ENCODE measurements around the gene NR3C2.
"Not testable (repeated sequence)": the region's sequence is repeated elsewhere in the genome, so short reads cannot be mapped to it uniquely, and the experiment has no call there.

NR3C2 gene

DNA sequence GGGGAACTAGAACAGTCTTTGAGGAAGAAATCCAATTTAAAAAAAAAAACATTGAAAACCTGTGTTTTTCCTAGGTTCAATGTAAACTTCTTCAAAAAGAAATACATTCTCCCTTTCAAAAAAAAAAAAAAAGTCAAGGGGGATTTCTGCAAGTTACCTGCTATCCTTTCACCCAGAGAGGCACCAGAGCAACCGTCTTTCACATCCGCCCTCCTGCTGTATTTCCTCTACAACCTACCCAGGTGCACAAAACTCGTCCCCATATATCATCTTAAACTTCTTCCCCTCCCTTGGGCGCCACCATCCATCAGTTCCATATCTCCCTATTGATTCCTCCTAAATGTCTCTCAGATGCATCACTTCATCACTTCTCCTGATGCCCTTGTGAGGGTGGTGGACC, 74.5 kb downstream of the NR3C2 start:
- no peak for DNase-seq

DNA sequence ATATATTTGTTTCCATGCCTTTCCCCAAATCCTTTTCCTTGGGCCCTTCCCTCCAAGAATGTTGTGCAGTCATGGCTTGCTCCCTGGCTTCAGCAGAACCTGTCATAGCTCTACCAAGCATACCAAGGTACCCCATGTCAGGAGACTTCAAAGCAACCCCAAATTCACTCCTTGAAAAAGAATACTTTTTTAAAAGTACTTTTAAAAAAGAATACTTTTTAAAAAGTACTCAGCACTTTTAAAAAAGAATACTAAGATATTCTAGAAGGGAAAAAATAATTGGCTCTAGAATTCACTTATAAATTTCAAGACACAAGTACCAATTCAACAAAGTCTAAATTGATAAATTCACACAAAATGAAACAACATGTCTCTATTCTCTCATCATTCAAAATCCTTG, 76.0 kb downstream of the NR3C2 start:
- no peak for DNase-seq

DNA sequence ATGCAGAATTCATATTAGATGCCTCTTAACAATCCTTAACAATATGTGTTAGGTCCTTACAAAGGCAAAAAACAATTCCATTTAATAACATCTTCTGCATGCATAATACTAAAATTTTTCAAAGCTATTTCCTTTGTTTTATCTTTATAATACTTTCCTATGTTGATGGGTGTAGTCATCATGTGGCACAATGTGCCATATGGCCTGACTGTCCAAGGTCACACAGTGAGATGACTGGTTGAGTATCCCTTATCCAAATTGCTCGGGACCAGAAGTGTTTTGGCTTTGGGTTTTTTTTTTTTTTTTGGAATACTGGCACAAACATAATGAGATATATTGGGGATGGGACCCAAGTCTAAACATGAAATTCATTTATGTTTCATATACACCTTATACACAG, 77.7 kb downstream of the NR3C2 start:
- DNase-seq = no peak

DNA sequence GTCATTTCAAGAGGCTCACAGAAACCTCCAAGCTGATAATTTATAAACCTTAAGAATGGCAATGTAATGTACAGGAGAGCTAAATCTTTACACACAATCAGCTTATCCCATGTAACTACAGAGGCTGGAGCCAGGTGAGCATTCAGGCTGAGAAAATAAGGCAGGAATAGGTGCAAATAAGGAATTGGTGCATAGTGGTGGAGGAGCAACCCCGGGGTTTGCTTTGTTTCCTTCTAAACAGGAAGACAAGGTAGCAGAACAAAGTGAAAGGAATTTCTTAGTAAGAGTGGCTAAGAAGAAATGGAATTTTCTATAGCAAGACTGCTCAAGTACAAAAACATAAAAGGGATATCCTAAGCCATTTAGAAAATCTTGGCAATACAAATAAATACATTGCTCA, 82.4 kb downstream of the NR3C2 start:
- DNase-seq = no peak

DNA sequence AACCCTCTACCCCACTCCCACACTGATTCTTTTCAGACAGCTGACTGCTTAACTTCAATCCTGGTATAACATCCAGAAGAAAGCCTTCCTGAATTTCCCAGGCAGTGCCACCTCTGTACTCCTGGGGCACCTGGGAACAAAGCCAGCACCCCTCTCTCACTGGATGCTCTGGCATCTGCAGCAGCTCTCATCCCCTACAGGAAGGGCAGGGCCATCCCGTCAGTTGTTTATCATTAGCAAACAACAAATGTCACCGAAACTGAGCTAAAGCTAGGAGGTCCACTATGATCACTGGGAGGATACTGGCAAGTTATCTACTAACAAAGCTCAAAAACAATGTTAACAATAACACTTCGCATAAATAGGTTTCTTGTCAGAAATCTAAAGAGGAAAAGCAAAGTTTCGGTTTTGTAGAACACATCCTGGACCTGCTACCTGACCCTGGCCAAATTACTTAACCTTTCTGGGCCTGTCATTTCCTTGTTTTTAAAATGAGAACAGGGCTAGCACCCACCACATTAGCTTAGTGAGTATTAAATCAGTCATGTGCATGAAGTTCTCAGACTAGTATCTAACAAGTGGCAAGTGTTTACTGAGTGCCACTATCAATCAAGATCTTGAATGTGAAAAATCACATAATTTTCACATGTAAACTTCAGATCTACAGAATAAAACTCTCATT, 86.6 kb downstream of the NR3C2 start:
- DNase-seq = no peak

DNA sequence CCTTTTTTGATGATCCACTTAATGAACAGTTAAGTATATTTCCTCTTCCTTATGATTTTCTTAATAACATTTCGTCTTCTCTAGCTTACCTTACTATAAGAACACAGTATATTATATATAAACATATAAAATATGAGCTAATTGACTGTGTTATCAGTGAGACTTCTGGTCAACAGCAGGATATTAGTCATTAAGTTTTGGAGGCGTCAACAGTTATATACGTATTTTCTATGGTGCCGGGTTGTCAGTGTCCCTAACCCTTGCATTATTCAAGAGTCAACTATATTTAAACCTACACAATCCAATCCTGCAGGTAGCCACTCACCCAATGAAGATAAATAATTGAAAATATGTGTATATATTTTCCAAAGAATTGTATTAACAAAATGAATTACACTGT, 88.0 kb downstream of the NR3C2 start:
- no peak for DNase-seq

DNA sequence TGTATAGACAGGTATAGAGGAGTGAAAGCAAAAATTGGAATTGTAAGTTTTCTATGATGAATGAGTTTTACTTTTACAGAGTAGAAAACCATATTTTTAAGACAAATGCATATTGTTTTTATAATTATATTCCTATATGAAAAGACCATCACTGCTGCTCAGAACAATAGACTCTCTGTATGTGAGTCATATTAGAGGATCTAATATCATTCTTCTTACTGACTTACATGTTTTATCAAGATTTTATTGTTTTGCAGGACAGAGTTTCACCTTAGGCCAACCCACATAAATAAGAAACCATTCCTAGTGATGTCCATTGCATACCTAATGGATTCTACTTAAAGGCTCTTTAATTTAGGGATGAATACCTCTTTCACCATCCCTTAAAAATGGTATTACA, 88.6 kb downstream of the NR3C2 start:
- no peak for DNase-seq

DNA sequence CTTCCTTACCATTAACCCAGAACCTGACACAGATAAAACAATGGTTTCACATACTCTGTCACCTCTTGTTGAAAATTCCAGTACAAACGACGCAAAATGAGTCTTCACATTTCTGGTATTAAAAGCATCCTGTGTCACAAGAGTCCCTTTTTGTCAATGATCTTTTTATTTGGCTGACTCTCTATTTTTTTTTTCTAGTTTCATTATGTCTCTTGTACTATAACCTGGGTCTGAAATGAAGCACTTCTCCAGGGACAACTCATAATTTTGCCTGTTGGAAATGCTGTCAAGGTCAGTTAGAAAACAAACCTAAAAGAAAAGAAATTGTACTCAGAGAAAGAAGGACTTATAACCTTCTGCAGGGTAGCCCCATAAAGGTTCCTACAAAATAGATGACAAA, 93.1 kb downstream of the NR3C2 start:
- no peak for DNase-seq

DNA sequence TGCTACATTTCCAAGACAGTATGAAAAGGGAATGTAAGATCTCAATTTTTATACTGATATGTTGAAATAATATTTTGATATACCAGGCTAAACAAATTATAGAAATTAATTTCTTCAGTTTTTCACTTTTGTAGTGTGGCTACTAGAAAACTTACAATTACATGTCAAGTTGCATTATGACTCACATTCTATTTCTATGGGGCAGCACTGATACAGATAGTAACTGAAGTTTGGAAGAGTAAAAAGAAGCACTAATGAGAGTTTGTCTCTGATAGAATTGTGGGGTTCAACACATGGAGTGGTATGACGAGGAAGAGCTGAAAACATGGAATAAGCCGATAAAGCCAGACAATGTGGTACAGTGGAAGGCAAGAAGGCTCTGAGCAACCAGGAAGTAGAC, 95.6 kb downstream of the NR3C2 start:
- DNase-seq = no peak

DNA sequence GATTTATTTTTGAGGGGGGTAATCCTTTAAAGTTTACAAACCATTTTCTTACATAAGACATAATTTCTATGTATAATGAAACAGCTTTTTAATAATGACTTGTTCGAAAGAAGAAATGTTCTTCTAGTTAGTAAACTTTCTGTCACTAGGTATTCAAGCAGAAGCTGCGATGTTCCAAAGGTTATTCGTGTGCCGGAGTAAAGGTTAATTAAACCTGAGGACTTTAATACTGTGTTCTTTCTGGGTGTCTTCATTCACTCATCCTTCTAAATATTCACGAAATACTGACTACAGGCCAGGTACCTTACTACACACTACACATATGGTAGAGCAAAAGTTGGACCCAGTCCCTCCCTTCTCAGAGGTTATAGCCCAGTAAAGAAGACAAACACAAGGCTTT, 96.7 kb downstream of the NR3C2 start:
- DNase-seq = no peak

DNA sequence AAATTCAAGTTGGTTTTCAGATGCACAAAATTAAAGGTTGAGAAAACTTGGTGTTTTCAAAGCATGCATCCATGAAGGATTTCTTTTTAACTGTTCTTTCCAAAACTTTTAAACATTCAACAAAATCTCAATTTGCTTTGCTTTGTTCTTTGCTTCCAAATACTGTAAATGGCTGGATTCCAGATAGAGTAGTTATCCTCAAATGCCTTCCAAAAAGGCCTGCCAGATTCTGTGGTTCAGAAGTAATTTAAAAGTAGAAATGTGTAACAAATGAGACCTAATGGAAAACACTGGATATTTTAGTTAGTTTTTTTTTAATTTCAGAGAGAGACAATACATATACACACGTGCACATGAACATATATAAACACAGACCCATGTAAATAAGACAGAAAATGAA, 97.3 kb downstream of the NR3C2 start:
- DNase-seq = no peak

DNA sequence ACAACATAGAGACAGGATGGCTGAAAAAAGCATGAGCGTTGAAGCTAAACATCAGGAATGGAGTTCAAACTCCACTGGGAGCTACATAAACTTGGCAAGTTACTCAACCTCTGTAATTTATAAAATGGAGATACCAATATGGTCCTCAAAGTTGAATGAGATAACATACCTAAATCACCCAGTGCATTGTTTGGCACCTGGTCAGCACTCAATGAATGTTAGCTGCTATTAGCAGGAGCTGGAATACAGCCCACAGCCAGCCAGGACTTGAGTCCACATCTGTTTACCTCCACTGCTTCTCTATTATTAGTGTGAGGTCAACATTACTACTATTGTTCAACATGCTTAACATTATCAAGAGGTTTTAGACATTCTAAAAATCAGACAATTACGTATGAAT, 97.9 kb downstream of the NR3C2 start:
- no peak for DNase-seq

DNA sequence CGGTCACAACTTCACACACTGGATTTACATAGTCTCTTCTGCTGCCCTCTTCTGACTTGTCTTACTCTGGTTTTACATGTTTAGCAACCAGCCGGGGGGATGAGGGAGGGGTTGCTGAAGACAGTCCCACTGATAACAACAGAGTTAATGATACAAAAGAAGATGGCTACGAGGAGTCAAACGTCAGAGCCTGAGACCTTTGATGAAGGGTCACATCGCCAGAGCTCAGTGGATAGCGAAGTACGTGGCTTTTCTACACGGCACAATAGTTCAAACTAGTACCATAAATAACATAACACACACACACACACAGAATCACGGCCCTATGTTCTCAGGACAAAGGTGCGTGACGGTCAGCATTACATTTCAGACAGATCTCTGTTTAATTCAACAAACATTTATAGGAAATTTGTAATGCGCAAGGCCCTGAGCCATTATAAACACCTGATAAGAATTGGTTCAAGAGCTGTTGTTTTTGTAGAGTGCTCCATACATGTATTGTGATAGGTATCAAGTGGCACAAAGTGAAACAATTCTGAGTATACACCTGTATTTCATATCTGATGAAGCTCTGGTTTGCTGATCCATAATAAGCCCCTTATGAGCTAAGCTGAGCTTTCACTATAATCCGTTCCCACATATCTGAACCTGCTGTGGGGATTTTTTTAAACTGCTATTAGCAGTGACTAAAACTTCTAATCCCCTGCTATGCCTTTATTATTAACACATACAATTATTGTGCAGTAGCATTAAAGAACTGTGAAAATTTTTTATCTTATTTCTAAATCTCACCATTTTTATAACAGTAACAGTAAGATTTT, 100.0 kb downstream of the NR3C2 start:
- no peak for DNase-seq

DNA sequence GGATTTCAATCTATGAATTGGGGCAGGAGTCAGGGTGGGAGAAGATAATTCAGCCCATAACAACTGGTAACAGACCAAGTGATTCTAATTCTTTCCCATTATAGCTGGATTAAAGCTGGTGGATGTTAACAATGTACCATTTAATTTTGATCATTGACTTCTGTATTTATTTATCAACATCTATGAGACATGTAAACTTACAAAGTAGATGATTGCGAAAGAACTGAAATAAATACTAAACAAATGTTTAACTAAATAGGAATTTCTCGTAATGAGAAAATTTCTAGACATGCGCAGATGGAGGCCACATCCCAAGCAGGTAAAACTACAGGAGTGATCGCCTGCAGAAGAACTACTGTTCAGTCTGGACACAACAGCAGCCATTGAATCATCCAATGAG, 107.1 kb downstream of the NR3C2 start:
- DNase-seq = no peak

DNA sequence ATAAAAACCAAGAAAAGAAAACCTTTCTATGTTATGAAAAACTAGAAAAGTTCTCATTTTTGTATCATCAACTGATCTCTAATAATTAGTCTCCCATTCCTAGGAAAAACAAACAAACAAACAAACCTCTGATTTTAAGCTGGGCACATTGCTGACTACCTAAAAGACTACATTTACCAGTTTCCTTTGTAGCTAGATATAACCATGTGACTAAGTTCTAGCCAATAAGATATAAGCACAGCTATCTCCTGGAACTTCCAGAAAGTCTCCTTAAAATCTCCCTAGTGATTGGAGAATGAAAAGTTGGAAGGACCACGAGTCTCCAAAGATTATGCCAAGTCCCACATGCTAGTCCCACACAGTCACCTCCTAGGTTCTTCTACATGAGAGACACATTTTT, 108.9 kb downstream of the NR3C2 start:
- DNase-seq = no peak

DNA sequence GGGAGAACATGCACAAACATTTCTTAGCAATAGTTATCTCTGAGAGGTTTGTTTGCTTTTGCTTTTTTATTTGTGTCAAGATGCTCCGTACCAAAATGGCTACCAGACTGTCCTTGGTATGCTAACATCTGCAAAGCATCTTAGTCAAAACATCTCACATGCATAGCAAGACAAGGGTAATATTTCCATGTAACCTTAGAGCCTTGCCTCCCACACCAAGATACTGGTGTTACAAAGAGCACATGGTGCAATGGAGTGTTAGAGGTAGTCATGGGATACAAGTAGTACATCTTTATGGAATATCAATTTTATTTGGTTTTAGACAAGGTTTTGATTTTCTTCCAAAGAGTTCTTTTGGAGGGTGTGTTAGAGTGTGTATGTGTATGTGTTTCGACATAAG, 109.7 kb downstream of the NR3C2 start:
- DNase-seq = no peak

DNA sequence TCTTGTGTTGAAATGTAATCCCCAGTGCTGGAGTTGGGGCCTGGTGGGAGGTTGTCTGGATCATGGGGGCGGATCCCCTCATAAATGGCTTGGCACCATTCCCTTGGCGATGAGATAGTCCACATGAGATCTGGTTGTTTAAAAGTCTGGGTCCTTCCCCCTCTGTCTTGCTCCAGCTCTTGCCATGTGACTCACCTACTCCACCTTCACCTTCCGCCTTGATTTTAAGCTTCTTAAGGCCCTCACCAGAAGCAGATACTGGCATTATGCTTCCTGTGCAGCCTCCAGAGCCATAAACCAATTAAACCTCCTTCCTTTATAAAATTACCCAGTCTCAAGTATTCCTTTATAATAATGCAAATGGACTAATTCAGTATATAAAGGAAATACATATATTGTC, 111.5 kb downstream of the NR3C2 start:
- no peak for DNase-seq

DNA sequence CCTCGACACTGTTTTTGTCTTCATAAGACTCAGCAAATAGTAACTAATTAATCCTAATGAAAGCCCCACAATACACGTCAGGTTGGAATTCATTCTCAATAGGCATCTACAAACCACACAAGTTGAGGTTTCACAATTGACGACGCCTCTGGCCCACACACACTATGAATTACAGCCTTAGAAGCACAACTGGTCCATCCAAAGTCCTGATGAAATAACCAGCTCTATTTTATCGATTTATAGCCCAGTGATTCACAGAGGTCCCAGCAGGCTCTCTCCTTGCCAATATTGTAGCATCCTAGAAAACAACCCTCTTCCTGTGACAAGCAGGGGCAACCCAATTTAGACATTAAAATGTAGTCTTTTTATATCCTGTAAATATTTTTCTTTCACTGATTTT, 112.1 kb downstream of the NR3C2 start:
- no peak for DNase-seq

DNA sequence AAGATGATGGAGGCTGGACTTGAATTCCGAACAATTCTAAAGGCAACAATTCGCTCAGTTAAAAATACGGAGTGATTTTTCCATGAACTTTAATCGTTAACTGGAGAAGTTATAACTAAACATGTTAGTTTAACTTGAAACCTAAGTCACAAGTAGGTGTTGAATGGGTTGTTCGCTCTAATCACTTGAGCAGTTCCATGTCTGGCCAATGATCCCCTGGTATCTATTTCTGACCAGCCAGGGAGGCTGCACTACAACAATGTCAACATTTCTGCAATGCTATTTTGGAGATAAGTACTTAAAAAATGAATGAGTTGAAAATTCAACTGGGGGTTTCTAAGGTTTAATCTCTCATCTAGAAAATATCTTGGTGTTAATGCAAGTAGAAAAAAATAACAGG, 112.5 kb downstream of the NR3C2 start:
- DNase-seq = no peak

DNA sequence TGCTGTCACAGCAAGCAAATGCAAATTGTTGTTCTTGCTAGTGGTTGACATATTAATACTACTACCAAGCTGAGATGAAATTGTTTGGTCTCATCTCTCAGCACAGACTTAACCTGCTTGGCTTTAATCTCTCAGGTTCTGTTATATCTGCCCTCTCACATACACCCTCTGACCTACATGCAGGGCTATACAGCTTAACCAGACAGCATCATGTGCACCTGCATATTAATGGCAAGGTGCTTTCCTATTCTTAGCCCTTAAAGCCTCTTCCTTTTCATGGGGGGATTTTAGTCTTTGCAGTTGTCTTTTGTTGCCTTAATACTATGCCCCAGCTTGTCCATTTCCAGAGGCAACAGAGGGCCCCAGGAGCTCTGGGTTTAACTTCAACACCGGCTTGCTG, 114.5 kb downstream of the NR3C2 start:
- DNase-seq = no peak

DNA sequence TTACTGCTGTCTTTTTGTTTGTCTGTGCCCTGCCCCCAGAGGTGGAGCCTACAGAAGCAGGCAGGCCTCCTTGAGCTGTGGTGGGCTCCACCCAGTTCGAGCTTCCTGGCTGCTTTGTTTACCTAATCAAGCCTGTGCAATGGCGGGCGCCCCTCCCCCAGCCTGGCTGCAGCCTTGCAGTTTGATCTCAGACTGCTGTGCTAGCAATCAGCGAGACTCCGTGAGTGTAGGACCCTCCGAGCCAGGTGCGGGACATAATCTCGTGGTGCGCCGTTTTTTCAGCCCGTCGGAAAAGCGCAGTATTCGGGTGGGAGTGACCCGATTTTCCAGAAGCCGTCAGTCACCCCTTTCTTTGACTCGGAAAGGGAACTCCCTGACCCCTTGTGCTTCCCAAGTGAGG, 118.9 kb downstream of the NR3C2 start:
- not testable (repeated sequence) for DNase-seq

DNA sequence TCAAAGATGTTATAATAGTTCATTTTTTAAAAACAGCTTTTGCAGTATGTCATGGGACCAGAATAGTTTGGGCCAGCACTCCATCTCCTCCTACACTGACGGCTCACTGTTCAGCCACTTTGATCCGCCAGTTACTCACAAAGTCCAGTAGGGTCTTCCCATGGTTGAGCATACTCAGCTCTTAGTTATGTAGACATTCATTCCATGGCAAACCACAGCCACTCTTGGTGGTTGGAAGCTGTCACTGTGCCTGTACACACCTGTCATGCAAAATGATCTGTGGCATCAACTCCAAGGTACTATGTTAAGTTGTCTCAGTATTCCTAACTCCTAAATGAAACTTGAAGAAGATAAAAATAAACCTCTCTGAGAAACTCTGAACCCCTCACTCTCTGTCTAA, 127.2 kb downstream of the NR3C2 start:
- no peak for DNase-seq

DNA sequence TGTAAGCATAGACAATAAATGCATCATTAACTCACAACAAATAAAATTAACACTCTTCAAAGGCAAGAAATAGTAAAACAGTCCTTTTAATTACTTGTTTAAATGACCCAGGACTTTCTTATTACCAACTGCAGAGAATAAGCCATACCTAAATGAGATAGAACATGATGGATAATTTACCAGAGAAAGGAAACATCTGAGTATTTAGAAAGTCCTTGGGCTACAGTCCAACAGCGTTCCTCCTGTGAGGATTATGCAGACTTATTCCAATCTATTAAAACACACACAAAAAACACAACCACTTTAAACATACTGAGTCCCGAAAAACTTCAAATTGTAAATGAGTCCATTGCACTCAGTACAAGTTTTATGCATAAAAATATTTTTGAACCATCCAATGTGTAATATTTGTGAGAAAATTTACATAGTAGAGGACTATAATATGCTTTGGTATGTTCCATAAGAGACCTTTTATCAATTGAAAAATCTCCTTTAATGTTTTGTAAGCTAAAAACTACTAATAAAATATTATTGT, 129.2 kb downstream of the NR3C2 start:
- DNase-seq = no peak

DNA sequence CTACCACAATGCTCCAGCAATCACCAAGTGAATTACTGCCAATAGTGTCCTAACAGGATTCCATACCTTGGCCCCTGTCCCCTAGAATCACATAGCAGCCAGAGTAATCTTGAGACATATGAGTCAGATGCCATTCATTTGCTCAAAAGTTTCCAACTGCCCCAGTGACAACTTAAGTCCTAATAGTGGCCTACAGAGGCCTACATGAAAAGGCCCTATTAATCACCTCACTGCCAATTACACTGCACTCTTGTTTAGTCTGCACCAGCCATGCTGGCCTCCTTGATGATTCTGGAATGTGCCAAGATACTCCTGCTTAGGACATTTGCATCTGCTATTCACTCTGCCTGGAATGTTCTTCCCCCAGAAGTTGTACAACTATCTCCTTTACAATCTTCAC, 130.7 kb downstream of the NR3C2 start:
- peak in 1 of 14 donors; percentile 1 for DNase-seq
